H1 (cell line): ENCODE data around the gene ZNF615. TPM values are rescaled to one million over a fixed set of nuclear protein-coding genes. Genes with fewer than 3 reads are reported as not detected.
"Not testable (repeated sequence)": the region's sequence is repeated elsewhere in the genome, so short reads cannot be mapped to it uniquely, and the experiment has no call there.

Experiments
- CTCF ChIA-PET: fragments of 300-600 bp; sonication (Branson Sonifier 250); formaldehyde crosslinking; loops from one replicate; lab custom pipeline; 2021; ENCODE audit not compliant: partially characterized antibody; lab: Charles Lee
- POLR2A ChIA-PET: fragments of 300-600 bp; sonication (Branson Sonifier 250); formaldehyde crosslinking; loops from one replicate; lab custom pipeline; 2021; ENCODE audit warnings: inconsistent platforms; ENCODE audit not compliant: partially characterized antibody; lab: Charles Lee
- DNase-seq, 2 experiments: peaks; one replicate each; pipeline versions ENCODE4 v3.0.0 to v3.0.0-alpha.2; 2010 to 2022; ENCODE audit warnings: low spot score in 2 of 2, low read depth in 1 of 2, mixed read lengths in 1 of 2
- FAIRE-seq: peaks from 2 replicates; lab custom pipeline; 2011; peaks lifted over from hg19 to GRCh38; lab: Jason Lieb, UNC
- H2AFZ ChIP-seq: 2 replicates; pipeline ENCODE4 v1.8.1; 2012; ENCODE audit warnings: low read length, inconsistent platforms
- H2AK5ac ChIP-seq: 2 replicates; pipeline ENCODE4 v1.6.1; 2013; ENCODE audit warnings: low read depth, low read length
- H2BK120ac ChIP-seq: replicated peaks from 2 replicates; pipeline ENCODE3; 2013; ENCODE audit warnings: low read depth, low read length, inconsistent platforms
- H2BK12ac ChIP-seq: 2 replicates; pipeline ENCODE4 v1.6.1; 2013; ENCODE audit warnings: low read depth, low read length
- H2BK15ac ChIP-seq: 2 replicates; pipeline ENCODE4 v1.6.1; 2013; ENCODE audit warnings: low read length
- H2BK20ac ChIP-seq: 2 replicates; pipeline ENCODE4 v1.6.1; 2013; ENCODE audit warnings: low read length
- H2BK5ac ChIP-seq: 2 replicates; pipeline ENCODE4 v1.6.1; 2013; ENCODE audit warnings: low read depth, low read length
- H3K14ac ChIP-seq: 2 replicates; pipeline ENCODE4 v1.6.1; 2013; ENCODE audit warnings: inconsistent platforms; ENCODE audit not compliant: insufficient read length
- H3K18ac ChIP-seq: 2 replicates; pipeline ENCODE4 v1.6.1; 2013; ENCODE audit warnings: low read length; ENCODE audit errors: extremely low read depth
- H3K23ac ChIP-seq: 2 replicates; pipeline ENCODE4 v1.6.1; 2013; ENCODE audit warnings: inconsistent platforms; ENCODE audit not compliant: insufficient read length
- H3K23me2 ChIP-seq: 2 replicates; pipeline ENCODE4 v1.6.1; 2013; ENCODE audit warnings: low read depth, low read length
- H3K27ac ChIP-seq: 2 replicates; pipeline ENCODE4 v1.6.1; 2011; ENCODE audit warnings: low read depth, low read length, inconsistent platforms
- H3K27me3 ChIP-seq, 4 experiments: replicated peaks in 1 of 4; 1 replicate in 1 of 4; 2 replicates in 3 of 4; pipeline versions ENCODE4 v1.6.1 to v1.8.1; 2011 to 2013; ENCODE audit warnings: low read length in 3 of 4, mild to moderate bottlenecking in 3 of 4, inconsistent platforms in 2 of 4, mixed read lengths in 2 of 4, moderate library complexity in 1 of 4; ENCODE audit not compliant: control insufficient read depth in 3 of 4, insufficient read depth in 3 of 4; ENCODE audit errors: extremely low read depth in 1 of 4
- H3K36me3 ChIP-seq, 4 experiments: 2 replicates each; pipeline versions ENCODE4 v1.6.1 to v1.8.1; 2011 to 2013; ENCODE audit warnings: mild to moderate bottlenecking in 4 of 4, low read length in 3 of 4, moderate library complexity in 2 of 4, control low read depth in 1 of 4, inconsistent platforms in 1 of 4; ENCODE audit not compliant: insufficient read depth in 4 of 4, control insufficient read depth in 2 of 4
- H3K4ac ChIP-seq: replicated peaks from 2 replicates; pipeline ENCODE3; 2013; ENCODE audit warnings: low read length, low read depth, mixed read lengths, inconsistent platforms; ENCODE audit not compliant: insufficient read length
- H3K4me1 ChIP-seq, 4 experiments: replicated peaks in 1 of 4; 1 replicate in 1 of 4; 2 replicates in 3 of 4; pipeline versions ENCODE4 v1.6.1 to v1.8.1; 2011 to 2013; ENCODE audit warnings: low read length in 3 of 4, inconsistent platforms in 2 of 4, mixed read lengths in 1 of 4; ENCODE audit not compliant: insufficient read depth in 4 of 4, control insufficient read depth in 3 of 4
- H3K4me2 ChIP-seq, 2 experiments: 2 replicates each; pipeline versions ENCODE4 v1.6.1 to v1.8.1; 2011 to 2013; ENCODE audit warnings: low read depth in 2 of 2, low read length in 2 of 2, control low read depth in 1 of 2, inconsistent platforms in 1 of 2, mild to moderate bottlenecking in 1 of 2; ENCODE audit not compliant: insufficient read depth in 1 of 2
- H3K4me3 ChIP-seq, 4 experiments: fragments of 200-600, 300-600 bp in 1 of 4; sonication (generic), shearing (Covaris generic), sonication (Bioruptor Twin) in 1 of 4; 2 replicates each; pipeline versions ENCODE4 v1.5.1 to v1.8.1; 2011 to 2016; ENCODE audit warnings: low read length in 4 of 4, low read depth in 3 of 4, control low read depth in 2 of 4, inconsistent platforms in 2 of 4, mild to moderate bottlenecking in 2 of 4, mixed read lengths in 1 of 4, moderate library complexity in 1 of 4; ENCODE audit not compliant: insufficient read depth in 2 of 4; ENCODE audit errors: extremely low read depth in 1 of 4
- H3K56ac ChIP-seq: replicated peaks from 2 replicates; pipeline ENCODE3; 2013; ENCODE audit warnings: low read depth, mild to moderate bottlenecking, mixed read lengths, low read length, inconsistent platforms; ENCODE audit not compliant: insufficient read length
- H3K79me1 ChIP-seq: 2 replicates; pipeline ENCODE4 v1.6.1; 2013; ENCODE audit warnings: low read depth, low read length, control low read depth
- H3K79me2 ChIP-seq, 2 experiments: 2 replicates each; pipeline versions ENCODE4 v1.6.1 to v1.8.1; 2012 to 2013; ENCODE audit warnings: low read length in 2 of 2, mild to moderate bottlenecking in 2 of 2, inconsistent platforms in 1 of 2; ENCODE audit not compliant: insufficient read depth in 2 of 2, control insufficient read depth in 1 of 2
- H3K9ac ChIP-seq, 4 experiments: replicated peaks in 1 of 4; 1 replicate in 1 of 4; 2 replicates in 3 of 4; pipeline versions ENCODE4 v1.6.1 to v1.8.1; 2011 to 2013; ENCODE audit warnings: low read depth in 3 of 4, low read length in 3 of 4, control low read depth in 2 of 4, mild to moderate bottlenecking in 2 of 4, moderate library complexity in 2 of 4, inconsistent platforms in 1 of 4; ENCODE audit errors: extremely low read depth in 1 of 4
- H3K9me3 ChIP-seq, 2 experiments: 2 replicates each; pipeline versions ENCODE4 v1.6.1 to v1.8.1; 2012 to 2013; ENCODE audit warnings: mild to moderate bottlenecking in 2 of 2, moderate library complexity in 2 of 2, control low read depth in 1 of 2, inconsistent platforms in 1 of 2, low read depth in 1 of 2, low read length in 1 of 2, mixed read lengths in 1 of 2; ENCODE audit not compliant: insufficient read depth in 2 of 2
- H4K20me1 ChIP-seq, 2 experiments: replicated peaks in 1 of 2; 2 replicates each; pipeline versions ENCODE3 to v1.8.1; 2011 to 2013; ENCODE audit warnings: inconsistent platforms in 2 of 2, low read length in 2 of 2, mild to moderate bottlenecking in 1 of 2; ENCODE audit not compliant: insufficient read depth in 2 of 2, control insufficient read depth in 1 of 2
- H4K5ac ChIP-seq: 2 replicates; pipeline ENCODE4 v1.6.1; 2013; ENCODE audit warnings: low read length, low read depth, mixed read lengths, inconsistent platforms; ENCODE audit not compliant: insufficient read length
- H4K8ac ChIP-seq: 2 replicates; pipeline ENCODE4 v1.8.0; 2013; ENCODE audit warnings: mild to moderate bottlenecking, moderate library complexity, low read length, inconsistent platforms; ENCODE audit not compliant: insufficient read depth; ENCODE audit errors: extremely low read depth
- H4K91ac ChIP-seq: replicated peaks from 2 replicates; pipeline ENCODE3; 2013; ENCODE audit warnings: low read length, mixed read lengths, inconsistent platforms; ENCODE audit not compliant: insufficient read length
- WGBS, 2 experiments: shearing (Covaris generic) in 1 of 2; methylation state at CpG; one replicate each; pipeline versions ENCODE4 v1.1.6 to v1.1.7; 2013 to 2015; ENCODE audit warnings: low lambda C conversion rate in 2 of 2, mixed read lengths in 2 of 2, inconsistent platforms in 1 of 2, low coverage in 1 of 2, missing lambda C conversion rate in 1 of 2; ENCODE audit not compliant: insufficient replicate concordance in 2 of 2, insufficient coverage in 1 of 2, insufficient read length in 1 of 2; ENCODE audit errors: extremely low coverage in 1 of 2, missing lambda C conversion rate in 1 of 2; 5-methylcytosine and 5-hydroxymethylcytosine counted together
- polyA plus RNA-seq, 7 experiments: library from polyadenylated mRNA; depleted of rRNA in 3 of 7; stranded (reverse) in 5 of 7; unstranded in 2 of 7; fragments of >200 nt in 5 of 7; fragments of 200-250 nt in 2 of 7; gene quantifications; 1 replicate in 5 of 7; 2 replicates in 1 of 7; 4 replicates in 1 of 7; pipeline versions ENCODE4 v1.2.1 to v1.2.3, GENCODE V29; 2011 to 2013; ENCODE audit warnings: missing spikeins in 2 of 7, mixed read lengths in 2 of 7
- total RNA-seq: library from RNA; stranded (reverse); fragmentation: NEBNext Ultra II Directional; extraction: Animal tissue kit (Norgen Biotek cat#: 25700); gene quantifications from 2 replicates; pipeline ENCODE4 v1.2.1, GENCODE V29; 2021

The ZNF615 gene
- total and polyA plus RNA-seq, 2 of the 8 experiments (the other 6 are each of a cell fraction or from before 2014, with no cell fraction given), result 2.8 to 7.5 TPM

DNA sequence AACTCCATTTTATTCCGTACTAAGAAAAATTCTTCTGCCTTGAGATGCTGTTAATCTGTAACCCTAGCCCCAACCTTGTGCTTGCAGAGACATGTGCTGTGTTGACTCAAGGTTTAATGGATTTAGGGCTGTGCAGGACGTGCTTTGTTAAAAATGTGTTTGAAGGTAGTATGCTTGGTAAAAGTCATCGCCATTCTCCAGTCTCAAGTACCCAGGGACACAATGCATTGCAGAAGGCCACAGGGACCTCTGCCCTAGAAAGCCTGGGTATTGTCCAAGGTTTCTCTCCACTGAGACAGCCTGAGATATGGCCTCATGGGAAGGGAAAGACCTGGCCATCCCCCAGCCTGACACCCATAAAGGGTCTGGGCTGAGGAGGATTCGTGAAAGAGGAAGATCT lies 50.2 kb downstream of the ZNF615 start:
- H3K4me3 ChIP-seq, H3K9ac ChIP-seq, H3K27me3 ChIP-seq, FAIRE-seq, H2AFZ ChIP-seq, CTCF ChIA-PET, H3K27ac ChIP-seq, H3K14ac ChIP-seq, H3K36me3 ChIP-seq, H4K91ac ChIP-seq, H3K18ac ChIP-seq, H2BK12ac ChIP-seq, H2BK20ac ChIP-seq, DNase-seq, H3K79me2 ChIP-seq, H4K20me1 ChIP-seq, H2BK120ac ChIP-seq, H3K79me1 ChIP-seq, H2AK5ac ChIP-seq, POLR2A ChIA-PET, H3K56ac ChIP-seq, H3K4me2 ChIP-seq, H4K5ac ChIP-seq, H3K4me1 ChIP-seq, H3K23ac ChIP-seq, H2BK5ac ChIP-seq, H3K4ac ChIP-seq, H3K23me2 ChIP-seq, H4K8ac ChIP-seq, H2BK15ac ChIP-seq: not testable (repeated sequence)
- WGBS, 2 experiments, result 95% methylated on average over 4 of the region's 4 CpGs; no CpG with 5 or more reads in 1 of the 2 experiments
- peaks cover 10 to 14% of the 10 kb centered on the region in 2 experiments; a peak in 1 of 4 replicates for H3K9me3 ChIP-seq
